ENCODE results near the gene CDRT15. TPM values are rescaled to one million over a fixed set of nuclear protein-coding genes. Genes with fewer than 3 reads are reported as not detected.
A peak's percentile ranks its signal among the peaks of the same experiment; 100 is the strongest.
"Not testable (repeated sequence)": the region's sequence is repeated elsewhere in the genome, so short reads cannot be mapped to it uniquely, and the experiment has no call there.

The CDRT15 gene
- total and polyA plus RNA-seq, 2 experiments from 2014 or later, result 0.40 TPM; not detected in 1

DNA sequence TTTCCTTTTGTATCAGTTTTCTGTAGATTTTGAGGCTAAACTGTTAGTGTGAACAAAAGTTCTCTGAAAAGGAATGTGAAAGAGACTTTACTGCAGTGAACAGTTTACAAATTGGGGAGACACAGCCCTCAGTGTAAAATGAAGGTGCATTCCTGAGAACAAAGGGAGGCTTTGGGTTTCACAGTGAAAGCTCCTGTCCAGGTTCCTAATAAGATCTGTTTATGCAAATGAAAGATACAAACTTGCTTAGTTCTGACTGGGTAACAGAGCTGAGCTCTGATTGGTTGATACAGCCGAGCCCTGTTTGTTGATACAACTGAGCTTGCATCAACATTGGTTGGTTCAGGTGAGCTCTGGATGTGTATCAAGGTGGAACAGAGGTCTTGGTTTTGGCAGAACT is 8.3 kb upstream of the CDRT15 start:
- H3K79me2 ChIP-seq (replicated peaks; ENCODE audit: insufficient read depth), result no peaks in the 10 kb centered on the region
- H3K4me3 Mint-ChIP-seq, result no peak overlapping the region
- H3K9me3 Mint-ChIP-seq, result no peaks in the 10 kb centered on the region
- ATAC-seq (peak; percentile 74), DNase-seq (ENCODE audit: low spot score) (peak; percentile 51)
- TF ChIP-seq, protein P1, sequence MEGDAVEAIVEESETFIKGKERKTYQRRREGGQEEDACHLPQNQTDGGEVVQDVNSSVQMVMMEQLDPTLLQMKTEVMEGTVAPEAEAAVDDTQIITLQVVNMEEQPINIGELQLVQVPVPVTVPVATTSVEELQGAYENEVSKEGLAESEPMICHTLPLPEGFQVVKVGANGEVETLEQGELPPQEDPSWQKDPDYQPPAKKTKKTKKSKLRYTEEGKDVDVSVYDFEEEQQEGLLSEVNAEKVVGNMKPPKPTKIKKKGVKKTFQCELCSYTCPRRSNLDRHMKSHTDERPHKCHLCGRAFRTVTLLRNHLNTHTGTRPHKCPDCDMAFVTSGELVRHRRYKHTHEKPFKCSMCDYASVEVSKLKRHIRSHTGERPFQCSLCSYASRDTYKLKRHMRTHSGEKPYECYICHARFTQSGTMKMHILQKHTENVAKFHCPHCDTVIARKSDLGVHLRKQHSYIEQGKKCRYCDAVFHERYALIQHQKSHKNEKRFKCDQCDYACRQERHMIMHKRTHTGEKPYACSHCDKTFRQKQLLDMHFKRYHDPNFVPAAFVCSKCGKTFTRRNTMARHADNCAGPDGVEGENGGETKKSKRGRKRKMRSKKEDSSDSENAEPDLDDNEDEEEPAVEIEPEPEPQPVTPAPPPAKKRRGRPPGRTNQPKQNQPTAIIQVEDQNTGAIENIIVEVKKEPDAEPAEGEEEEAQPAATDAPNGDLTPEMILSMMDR (conservative IDR thresholded peaks at IDR 0.05; ENCODE audit: low read depth in 2 of 2), result no peak
- no peak for TF ChIP-seq STAT1 (IDR thresholded peaks at IDR 0.05; ENCODE audit: unreplicated experiment)
- no peak overlapping the region for H2AFZ ChIP-seq
- H3K4me1 Mint-ChIP-seq, result peaks cover 2% of the 10 kb centered on the region; the same call in 1 of the 3 replicates
- no peaks in the 10 kb centered on the region for H4K20me1 ChIP-seq (replicated peaks; ENCODE audit: insufficient read depth)
- H3F3A ChIP-seq (replicated peaks; ENCODE audit: low read depth), result no peaks in the 10 kb centered on the region
- no peaks in the 10 kb centered on the region for H3K27me3 ChIP-seq (ENCODE audit: insufficient read depth)
- H3K36me3 Mint-ChIP-seq (ENCODE audit: low read depth), result no peaks in the 10 kb centered on the region
- H3K4me2 ChIP-seq, result no peak overlapping the region
- no peaks in the 10 kb centered on the region for H3K36me3 ChIP-seq (ENCODE audit: insufficient read depth)
- no peaks in the 10 kb centered on the region for H3K9me2 ChIP-seq (ENCODE audit: insufficient read depth)
- H3K4me3 ChIP-seq, result no peak overlapping the region
- peaks cover 2% of the 10 kb centered on the region for H3K27me3 Mint-ChIP-seq (ENCODE audit: insufficient read depth, low read depth, poor library complexity)
- H3K4me1 ChIP-seq (ENCODE audit: insufficient read depth), result 0 out of 2 replicates have a peak, but pooled peaks cover under 1% of the 10 kb centered on the region
- H3K27ac Mint-ChIP-seq, result no peak overlapping the region
- H3K27ac ChIP-seq (ENCODE audit: low read depth), result no peak overlapping the region

DNA sequence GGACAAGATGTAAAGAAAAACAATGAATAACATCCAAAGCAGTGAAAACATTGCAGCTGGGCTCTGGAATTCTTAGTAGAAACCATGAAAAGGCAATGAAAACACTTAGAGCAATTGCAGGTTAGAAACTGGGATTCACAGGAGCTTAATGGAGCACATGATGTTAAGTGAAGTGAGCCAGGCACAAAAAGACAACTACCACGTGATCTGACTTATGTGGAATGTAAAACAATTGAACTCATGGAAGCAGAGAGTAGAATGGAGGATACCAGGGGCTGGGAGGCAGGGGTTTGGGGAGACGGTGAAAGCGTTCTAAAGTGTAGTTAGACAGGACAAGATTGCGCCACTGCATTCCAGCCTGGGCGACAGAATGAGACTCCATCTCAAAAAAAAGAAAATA is 2.6 kb upstream of the CDRT15 start:
- H3K4me1 Mint-ChIP-seq, H3K4me3 Mint-ChIP-seq: not testable (repeated sequence)

GRCh38 chr17:14236032-14236431 is 630 bp downstream of the CDRT15 start:
- not testable (repeated sequence) for H4K20me1 ChIP-seq (replicated peaks; ENCODE audit: insufficient read depth); H3K4me3 ChIP-seq; H3K9me3 Mint-ChIP-seq; H3K4me1 ChIP-seq (ENCODE audit: insufficient read depth); H3K27me3 Mint-ChIP-seq (ENCODE audit: insufficient read depth, low read depth, poor library complexity); H3K27me3 ChIP-seq (ENCODE audit: insufficient read depth); H3K79me2 ChIP-seq (replicated peaks; ENCODE audit: insufficient read depth); H3K27ac Mint-ChIP-seq; H3K4me1 Mint-ChIP-seq; H3K4me2 ChIP-seq; H3K36me3 Mint-ChIP-seq (ENCODE audit: low read depth); H3K4me3 Mint-ChIP-seq; DNase-seq (ENCODE audit: low spot score); H3K9me2 ChIP-seq (ENCODE audit: insufficient read depth); H3K36me3 ChIP-seq (ENCODE audit: insufficient read depth); ATAC-seq; H3F3A ChIP-seq (replicated peaks; ENCODE audit: low read depth); H3K27ac ChIP-seq (ENCODE audit: low read depth); H2AFZ ChIP-seq

More for the DNA sequence above, 2.6 kb upstream of the CDRT15 start:
- H4K20me1 ChIP-seq (replicated peaks; ENCODE audit: insufficient read depth); H3F3A ChIP-seq (replicated peaks; ENCODE audit: low read depth); H3K9me2 ChIP-seq (ENCODE audit: insufficient read depth); H3K27ac Mint-ChIP-seq; H3K36me3 Mint-ChIP-seq (ENCODE audit: low read depth); DNase-seq (ENCODE audit: low spot score); H2AFZ ChIP-seq; H3K79me2 ChIP-seq (replicated peaks; ENCODE audit: insufficient read depth); H3K36me3 ChIP-seq (ENCODE audit: insufficient read depth); H3K27me3 Mint-ChIP-seq (ENCODE audit: insufficient read depth, low read depth, poor library complexity); ATAC-seq; H3K4me3 ChIP-seq; H3K4me1 ChIP-seq (ENCODE audit: insufficient read depth); H3K9me3 Mint-ChIP-seq; H3K27me3 ChIP-seq (ENCODE audit: insufficient read depth); H3K4me2 ChIP-seq; H3K27ac ChIP-seq (ENCODE audit: low read depth): not testable (repeated sequence)

GRCh38 chr17:14235047-14235446 is 1.6 kb downstream of the CDRT15 start:
- not testable (repeated sequence) for H3F3A ChIP-seq (replicated peaks; ENCODE audit: low read depth); H3K27ac Mint-ChIP-seq; H3K9me2 ChIP-seq (ENCODE audit: insufficient read depth); H3K4me3 ChIP-seq; H3K4me1 ChIP-seq (ENCODE audit: insufficient read depth); H3K79me2 ChIP-seq (replicated peaks; ENCODE audit: insufficient read depth); H3K36me3 ChIP-seq (ENCODE audit: insufficient read depth); DNase-seq (ENCODE audit: low spot score); H3K27me3 Mint-ChIP-seq (ENCODE audit: insufficient read depth, low read depth, poor library complexity); H3K27me3 ChIP-seq (ENCODE audit: insufficient read depth); ATAC-seq; H3K4me2 ChIP-seq; H3K36me3 Mint-ChIP-seq (ENCODE audit: low read depth); H4K20me1 ChIP-seq (replicated peaks; ENCODE audit: insufficient read depth); H2AFZ ChIP-seq; H3K4me1 Mint-ChIP-seq; H3K27ac ChIP-seq (ENCODE audit: low read depth); H3K9me3 Mint-ChIP-seq; H3K4me3 Mint-ChIP-seq

- H3K27ac ChIP-seq (ENCODE audit: low read depth); H3K4me1 ChIP-seq (ENCODE audit: insufficient read depth); H3K27me3 ChIP-seq (ENCODE audit: insufficient read depth); H3K79me2 ChIP-seq (replicated peaks; ENCODE audit: insufficient read depth); H2AFZ ChIP-seq; H3K36me3 ChIP-seq (ENCODE audit: insufficient read depth); H3K27ac Mint-ChIP-seq; H3K27me3 Mint-ChIP-seq (ENCODE audit: insufficient read depth, low read depth, poor library complexity); H3K9me2 ChIP-seq (ENCODE audit: insufficient read depth); ATAC-seq; H3K4me2 ChIP-seq; H3K4me3 ChIP-seq; H3K4me1 Mint-ChIP-seq; DNase-seq (ENCODE audit: low spot score); H3K4me3 Mint-ChIP-seq; H3F3A ChIP-seq (replicated peaks; ENCODE audit: low read depth); H4K20me1 ChIP-seq (replicated peaks; ENCODE audit: insufficient read depth): not testable (repeated sequence)
- Mint-ChIP-seq H3K9me3 (peaks cover 16% of the 10 kb centered on the region), H3K36me3 (ENCODE audit: low read depth) (peaks cover 14% of the 10 kb centered on the region)
These were observed 5.5 kb downstream of the CDRT15 start for GRCh38 chr17:14231187-14231586.

Measured in GM23338 (cell line).